DMS114 treated with DMSO at 0.1 percent for 48 hours (cell line): ENCODE results near the gene RILPL1.
"Not testable (repeated sequence)": the region's sequence is repeated elsewhere in the genome, so short reads cannot be mapped to it uniquely, and the experiment has no call there.

Source experiments
- DNase-seq: peaks from one replicate; lab custom pipeline; 2025; ENCODE audit not compliant: unreplicated experiment; lab: John Stamatoyannopoulos, UW

RILPL1 gene, protein sequence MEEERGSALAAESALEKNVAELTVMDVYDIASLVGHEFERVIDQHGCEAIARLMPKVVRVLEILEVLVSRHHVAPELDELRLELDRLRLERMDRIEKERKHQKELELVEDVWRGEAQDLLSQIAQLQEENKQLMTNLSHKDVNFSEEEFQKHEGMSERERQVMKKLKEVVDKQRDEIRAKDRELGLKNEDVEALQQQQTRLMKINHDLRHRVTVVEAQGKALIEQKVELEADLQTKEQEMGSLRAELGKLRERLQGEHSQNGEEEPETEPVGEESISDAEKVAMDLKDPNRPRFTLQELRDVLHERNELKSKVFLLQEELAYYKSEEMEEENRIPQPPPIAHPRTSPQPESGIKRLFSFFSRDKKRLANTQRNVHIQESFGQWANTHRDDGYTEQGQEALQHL

DNA sequence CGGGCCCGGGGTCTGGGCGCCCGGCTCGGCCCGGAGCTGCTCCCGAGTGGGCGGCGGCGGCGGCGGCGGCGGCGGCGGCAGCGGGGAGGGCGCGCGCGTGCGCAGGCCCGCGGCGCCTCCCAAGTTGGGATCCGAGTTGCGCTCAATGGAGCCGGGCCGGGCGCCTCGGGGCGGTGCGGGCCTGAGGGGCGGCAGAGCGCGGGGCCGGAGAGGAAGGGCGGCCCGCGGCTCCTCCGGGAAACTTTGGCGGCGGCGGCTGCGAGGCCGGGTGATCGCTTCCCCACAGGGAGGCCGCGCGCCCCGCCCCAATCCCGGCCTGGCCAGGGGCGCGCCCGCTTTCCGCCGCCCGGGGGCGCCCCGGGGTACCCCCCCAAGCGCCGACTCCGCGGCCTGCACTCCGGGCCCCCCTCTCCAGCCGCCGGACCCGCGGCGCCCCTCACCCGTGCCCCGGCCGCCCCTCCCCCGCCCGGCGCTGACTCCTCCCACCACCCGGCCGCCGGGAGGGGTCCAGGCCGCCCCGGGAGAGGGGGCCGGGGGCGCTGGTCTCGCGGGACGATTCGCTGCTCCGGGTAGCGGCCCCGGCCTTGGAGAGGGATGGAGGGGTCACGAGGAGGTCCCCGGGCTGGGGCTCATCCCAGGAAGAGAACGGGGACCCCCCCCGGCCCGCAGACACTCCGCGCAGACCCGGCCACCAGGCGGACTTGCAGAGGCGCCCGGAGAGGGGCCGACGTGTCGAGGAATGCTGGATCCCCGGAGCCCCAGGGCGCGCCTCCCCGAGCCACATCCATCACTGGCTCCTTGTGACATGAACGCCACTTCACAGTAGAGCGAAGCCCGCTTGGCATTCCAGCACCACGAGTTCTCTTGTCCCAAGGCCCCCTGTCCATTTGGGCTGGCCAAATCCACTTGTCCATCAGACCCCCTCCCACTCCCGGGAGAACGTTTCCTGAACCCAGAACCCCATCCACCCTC lies at the start of gene RILPL1:
Gene RILPL1 (minus strand): TSS at position 48 of the 972 bp plus-strand sequence. CDS start 237 bp downstream, outside the sequence.
- peak; percentile 58 for DNase-seq

DNA sequence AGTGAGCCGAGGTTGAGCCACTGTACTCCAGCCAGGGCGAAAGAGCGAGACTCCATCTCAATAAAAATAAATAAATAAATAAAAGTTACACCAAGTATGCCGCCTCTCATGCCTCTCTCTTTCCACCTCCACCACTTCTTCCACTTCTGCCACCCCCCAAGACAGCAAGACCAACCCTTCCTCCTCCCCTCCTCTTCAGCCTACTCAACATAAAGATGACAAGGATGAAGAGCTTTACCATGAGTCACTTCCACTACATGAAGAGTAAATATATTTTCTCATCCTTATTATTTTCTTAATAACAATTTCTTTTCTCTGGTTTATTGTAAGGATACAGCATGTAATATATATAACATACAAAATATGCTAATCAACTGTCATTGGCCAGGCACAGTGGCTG lies 47.3 kb upstream of the RILPL1 start:
- DNase-seq, result no peak

DNA sequence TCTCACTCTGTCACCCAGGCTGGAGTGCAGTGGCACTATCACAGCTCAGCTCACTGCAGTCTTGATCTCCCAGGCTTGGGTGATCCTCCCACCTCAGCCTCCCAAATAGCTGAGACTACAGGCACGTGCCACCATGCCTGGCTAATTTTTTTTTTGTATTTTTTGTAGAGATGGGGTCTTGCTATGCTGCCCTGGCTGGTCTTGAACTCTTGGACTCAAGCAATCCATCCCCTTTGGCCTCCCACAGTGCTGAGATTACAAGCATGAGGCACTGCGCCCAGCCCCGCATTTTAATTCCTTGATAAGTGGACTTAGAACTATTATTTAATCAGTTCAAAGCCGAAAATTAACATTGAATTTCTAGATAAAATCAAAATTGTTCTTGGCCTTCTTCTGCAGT lies 45.3 kb upstream of the RILPL1 start:
- not testable (repeated sequence) for DNase-seq

DNA sequence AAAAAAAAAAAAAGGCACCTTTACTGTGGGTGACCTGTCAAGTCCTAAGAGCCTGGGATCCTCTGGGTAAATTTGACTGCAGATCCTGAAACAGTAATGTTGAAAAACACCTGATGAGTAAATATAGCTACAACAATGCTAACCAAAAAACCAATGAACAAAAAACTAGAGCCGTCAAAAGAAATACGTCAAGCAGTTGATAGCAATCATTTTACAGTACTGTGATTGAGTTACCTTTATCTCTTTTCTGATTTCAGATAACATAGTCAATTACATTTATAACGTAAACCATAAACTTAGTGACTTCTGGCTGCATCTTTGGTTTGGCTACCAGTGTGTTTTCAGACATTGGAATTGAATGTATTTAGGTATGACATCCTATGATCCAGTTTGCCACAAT lies 44.7 kb upstream of the RILPL1 start:
- DNase-seq, result no peak

DNA sequence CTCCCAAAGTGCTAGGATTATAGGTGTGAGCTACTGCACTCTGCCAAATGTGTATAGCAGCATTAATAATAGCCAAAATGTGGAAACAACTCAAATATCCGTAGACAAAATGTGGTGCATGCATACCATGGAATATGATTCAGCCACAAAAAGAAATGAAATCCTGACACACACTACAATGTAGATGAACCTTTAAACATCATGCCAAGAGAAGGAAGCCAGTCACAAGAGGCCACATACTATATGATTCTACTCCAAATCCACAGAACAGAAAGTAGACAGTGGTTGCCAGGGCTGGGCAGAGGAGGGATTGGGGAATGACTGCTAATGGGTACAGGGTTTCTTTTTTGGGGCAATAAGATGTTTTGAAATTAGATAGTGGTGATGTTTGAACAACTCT lies 43.1 kb upstream of the RILPL1 start:
- DNase-seq, result no peak

DNA sequence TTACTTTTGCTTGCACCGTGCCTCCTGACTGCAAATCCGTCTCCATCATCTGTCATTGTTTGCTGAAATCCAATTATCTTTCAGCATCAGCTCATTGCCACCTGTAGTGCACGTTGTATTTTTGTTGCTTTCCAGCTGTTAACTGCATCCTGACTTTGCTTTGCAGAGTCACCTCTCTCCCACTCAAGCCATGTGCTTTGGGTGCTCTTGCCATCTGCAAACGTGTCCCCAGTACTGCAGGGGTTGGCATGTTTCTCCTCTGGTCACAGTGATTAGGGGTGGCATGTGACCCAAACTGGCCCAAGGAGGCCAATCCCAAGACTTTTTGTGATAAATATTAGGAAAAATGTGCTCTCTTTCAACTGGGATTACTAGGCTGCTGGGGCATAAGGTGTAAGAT lies 40.4 kb upstream of the RILPL1 start:
- no peak for DNase-seq

DNA sequence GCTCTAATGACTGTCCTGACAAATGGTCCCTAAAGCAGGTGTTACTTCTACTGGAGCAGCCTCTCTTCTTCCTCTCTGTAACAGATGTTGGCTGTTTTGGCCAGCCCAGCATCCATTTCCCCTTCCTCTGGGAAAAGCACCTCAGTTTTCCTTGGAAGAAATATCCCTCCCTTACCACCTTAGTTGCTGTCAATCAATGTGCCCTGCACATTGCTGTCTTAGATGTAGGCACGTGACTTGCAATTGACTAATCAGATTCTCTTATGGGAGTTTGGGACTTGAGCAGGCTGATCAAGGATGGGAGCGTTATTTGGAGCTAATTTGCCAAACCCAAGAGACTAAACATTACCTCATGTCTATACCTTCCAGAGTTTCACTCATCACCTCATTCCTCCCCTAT lies 38.9 kb upstream of the RILPL1 start:
- no peak for DNase-seq

DNA sequence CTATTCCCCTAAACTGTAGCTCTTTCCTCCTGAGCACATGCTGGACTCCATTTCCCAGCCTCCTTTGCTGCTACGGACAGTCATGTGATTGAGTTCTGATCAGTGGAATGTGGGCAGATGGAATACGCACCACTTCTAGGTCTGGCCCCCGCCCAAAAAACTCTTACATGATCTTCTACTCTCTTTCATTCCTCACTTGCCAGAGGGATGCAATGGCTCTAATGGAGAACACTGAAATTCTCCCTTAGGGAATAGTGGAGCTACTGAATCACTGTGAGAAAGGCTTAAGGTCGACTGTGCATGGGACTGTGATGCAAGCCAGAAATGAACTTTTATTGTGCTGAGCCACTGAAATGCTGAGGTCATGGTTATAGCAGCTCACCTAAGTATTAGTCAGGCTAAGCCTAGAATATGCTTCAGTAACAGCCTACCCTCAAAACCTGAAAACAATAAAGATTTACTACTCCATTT lies 37.9 kb upstream of the RILPL1 start:
- peak; percentile 26 for DNase-seq

DNA sequence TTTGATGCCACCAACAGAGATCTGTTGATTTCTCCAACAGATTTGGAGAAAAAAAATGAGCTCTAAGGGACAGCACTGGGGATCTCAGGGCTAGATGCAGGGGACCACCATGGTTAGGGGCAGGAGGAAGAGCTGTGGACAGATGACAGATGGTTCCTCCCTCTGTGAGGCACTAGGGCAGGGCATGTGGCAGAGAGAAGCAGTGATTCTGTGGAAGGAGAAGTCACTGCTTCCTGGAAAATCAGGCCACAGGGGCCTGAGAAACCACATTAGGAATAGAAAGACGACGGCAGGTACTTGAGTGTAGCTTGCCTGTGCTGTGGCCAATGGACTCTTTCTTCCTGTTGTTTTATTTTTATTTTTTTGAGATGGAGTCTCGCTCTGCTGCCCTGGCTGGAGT lies 25.9 kb upstream of the RILPL1 start:
- no peak for DNase-seq

DNA sequence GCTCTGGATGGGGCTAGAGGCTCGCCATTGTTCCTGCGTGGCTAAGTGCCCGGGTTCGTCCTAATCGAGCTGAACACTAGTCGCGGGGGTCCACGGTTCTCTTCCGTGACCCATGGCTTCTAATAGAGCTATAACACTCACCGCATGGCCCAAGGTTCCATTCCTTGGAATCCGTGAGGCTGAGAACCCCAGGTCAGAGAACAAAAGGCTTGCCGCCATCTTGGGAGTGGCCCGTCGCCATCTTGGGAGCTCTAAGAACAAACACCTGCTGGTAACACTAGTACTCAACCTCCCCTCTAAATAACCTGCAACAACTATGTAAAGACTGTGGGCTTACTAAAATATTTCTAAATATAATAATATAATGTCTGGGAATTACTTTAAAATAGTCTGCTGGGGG lies 25.0 kb upstream of the RILPL1 start:
- not testable (repeated sequence) for DNase-seq

DNA sequence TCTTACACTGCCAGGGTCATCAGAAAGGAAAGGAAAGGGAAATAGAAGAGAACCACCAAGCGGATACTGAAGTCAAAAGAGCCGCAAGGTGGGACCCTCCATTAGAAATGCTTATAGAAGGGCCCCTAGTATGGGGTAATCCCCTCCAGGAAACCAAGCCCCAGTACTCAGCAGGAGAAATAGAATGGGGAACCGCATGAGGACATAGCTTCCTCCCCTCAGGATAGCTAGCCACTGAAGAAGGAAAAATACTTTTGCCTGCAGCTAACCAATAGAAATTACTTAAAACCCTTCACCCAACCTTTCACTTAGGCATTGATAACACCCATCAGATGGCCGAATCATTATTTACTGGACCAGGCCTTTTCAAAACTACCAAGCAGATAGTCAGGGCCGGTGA lies 21.3 kb upstream of the RILPL1 start:
- DNase-seq, result not testable (repeated sequence)

DNA sequence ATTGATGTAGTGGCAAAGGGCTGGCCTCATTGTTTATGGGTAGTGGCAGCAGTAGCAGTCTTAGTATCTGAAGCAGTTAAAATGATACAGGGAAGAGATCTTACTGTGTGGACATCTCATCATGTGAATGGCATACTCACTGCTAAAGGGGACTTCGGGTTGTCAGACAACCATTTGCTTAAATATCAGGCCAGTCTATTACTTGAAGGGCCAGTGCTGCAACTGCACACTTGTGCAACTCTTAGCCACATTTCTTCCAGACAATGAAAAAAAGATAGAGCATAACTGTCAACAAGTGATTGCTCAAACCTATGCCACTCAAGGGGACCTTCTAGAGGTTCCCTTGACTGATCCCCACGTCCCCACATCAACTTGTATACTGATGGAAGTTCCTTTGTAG lies 20.6 kb upstream of the RILPL1 start:
- not testable (repeated sequence) for DNase-seq

DNA sequence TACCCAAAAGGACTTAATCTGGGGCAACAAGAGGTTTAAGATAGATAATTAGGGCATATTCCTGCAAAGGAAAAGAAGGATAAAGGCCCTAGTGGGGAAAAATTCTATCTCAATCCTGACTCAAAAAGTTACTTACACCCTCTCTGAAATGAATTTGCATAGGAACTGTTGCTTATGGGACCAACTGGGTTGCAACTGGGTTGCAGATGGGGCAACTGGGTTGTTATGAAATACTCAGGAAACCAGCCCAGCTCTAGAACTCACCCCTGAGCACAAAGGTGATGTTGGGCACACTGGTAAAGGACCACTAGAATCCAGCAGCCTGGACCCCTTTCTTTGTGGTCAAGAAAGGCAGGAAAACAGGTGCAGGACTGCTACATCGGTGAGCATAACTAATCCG lies 17.2 kb upstream of the RILPL1 start:
- DNase-seq, result no peak

DNA sequence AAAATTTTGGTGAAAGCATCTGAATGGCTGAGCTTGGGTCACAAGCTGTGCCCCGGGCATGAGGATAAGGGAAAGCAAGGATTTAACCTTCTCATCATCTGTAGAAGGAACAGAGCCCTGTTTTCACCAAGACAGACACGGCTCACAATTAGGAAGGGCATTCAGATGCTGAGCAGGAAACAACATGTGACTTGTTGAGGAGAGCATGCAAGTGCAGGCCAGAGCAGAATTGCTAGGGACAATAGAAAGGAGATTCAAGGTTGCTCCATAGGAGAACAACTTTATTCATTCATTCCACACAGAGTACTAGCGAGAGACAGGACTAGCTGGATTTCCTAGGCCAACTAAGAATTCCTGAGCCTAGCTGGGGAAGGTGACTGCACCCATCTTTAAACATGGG lies 14.6 kb upstream of the RILPL1 start:
- DNase-seq, result no peak

DNA sequence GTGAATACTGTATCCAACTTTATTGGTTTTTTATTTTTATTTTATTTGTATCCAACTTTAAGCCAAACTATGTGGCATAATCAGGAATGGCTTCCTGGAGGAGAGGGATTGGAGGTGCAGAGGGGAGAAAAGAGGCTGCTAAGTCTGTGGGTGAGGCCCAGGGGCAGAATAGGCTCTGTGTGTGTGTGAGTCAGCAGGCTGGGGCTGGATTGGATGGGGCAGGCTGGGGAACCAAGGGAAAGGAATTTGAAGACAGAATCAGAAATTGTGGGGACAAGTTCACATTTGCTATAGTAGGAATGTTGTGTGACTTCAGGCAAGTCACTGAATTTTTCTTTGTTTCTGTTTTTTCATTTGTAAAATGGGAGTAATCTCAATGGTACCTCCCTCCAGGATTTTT lies 12.8 kb upstream of the RILPL1 start:
- DNase-seq, result no peak

DNA sequence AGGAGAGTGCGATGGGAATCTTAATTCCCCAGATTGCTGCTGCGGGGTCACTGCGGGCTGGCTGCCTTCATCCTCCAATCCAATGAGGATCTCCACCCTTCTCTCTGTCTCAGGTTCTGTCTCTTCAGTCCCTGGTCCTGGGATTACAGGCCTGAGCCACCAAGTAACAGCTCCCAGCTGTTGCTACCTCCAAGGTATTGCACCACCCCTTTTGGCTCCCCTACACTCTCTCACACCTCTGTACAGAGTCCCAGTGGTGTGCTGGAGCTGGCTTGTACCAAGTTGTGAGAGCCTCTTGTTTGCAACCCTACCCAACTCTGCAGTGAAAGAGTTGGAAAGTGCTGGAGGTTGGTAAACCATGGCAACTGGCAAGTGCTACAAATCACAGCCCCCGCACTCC lies 10.0 kb upstream of the RILPL1 start:
- no peak for DNase-seq

DNA sequence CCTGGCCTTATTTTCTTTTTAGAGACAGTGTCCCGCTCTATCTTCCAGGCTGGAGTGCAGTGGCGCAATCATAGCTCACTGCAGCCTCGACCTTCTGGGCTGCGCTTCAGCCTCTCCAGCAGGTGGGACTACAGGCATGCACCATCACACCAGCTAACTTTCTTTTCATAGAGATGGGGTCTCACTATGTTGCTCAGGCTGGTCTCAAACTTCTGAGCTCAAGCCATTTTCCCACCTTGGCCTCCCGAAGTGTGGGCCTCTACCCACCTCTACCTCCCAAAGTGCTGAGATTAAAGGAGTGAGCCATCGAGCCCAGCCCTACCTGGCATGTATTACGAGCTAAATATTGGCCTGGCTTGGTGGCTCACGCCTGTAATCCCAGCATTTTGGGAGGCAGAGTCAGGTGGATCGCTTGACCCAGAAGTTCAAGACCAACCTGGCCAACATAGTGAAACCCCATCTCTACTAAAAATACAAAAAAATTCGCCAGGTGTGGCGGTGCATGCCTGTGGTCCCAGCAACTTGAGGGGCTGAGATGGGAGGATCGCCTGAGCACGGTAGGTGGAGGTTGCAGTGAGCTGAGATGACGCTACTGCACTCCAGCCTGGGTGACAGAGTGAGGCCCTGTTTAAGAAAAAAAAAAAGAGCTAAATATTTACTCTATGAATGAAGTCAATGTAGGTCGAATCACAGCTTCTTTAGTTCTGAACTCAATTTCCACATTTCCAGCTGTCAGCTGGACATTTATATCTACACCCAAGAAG lies 7.6 kb upstream of the RILPL1 start:
- DNase-seq, result no peak

DNA sequence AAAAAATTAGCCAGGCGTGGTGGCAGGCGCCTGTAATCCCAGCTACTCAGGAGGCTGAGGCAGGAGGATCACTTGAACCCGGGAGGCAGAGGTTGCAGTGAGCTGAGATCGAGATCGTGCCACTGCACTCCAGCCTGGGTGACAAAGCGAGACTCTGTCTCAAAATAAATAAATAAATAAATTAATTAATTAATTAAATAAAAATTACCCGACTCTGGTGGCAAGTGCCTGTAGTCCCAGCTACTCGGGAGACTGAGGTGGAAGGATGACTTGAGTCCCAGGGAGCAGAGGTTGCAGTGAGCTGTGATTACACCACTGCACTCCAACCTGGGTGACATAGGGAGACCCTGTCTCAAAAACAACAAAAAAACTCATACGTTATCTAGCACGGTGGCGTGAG lies 2.4 kb upstream of the RILPL1 start:
- DNase-seq, result not testable (repeated sequence)

DNA sequence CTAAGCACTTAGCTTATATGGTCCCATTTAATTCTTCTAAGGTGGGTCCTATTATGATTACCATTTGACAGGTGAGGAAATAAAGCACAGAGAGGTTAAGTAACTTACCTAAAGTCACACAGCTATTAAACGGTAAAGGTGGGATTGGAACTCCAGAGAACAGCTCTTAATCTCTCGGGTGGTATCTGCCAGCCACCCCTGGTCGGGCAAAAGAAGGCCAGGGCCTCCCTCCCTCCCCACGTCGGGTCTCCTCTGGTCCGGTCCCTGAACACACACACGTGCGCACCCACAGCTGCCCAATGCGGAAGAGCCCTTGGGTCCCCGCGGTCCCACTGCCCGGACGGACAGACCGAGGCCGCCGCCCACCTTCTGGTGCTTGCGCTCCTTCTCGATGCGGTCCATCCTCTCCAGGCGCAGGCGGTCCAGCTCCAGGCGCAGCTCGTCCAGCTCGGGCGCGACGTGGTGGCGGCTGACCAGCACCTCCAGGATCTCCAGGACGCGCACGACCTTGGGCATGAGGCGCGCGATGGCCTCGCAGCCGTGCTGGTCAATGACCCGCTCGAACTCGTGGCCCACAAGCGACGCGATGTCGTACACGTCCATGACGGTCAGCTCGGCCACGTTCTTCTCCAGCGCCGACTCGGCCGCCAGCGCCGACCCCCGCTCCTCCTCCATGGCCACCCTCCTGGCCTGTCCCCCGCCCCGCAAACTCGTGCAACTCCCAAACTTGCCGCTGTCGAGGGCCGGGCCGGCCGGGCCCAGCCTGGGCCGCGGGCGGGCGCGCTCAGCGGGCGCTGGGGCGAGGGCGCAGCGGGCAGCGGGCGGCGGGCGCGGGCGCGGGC lies 490 bp downstream of the RILPL1 start:
- DNase-seq, result no peak

DNA sequence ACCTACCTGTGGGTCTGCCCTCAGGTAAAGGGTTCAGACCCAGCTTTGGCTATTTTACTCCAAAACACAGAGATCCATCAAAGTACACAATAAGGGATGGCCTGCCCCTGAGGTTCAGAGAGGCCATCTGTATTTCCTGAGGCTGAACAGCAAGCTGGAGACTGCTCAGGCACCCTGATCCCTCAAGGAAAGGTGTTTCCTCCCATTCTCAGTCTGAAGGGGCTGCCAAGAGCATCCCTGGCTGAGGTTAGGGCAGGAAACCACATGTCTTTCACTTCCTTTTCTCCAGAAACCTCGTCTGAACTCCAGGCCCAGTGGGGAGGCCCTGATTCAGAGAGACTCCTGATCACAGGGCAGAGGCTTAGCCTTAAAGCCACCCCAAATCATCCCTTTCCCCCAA lies 1.5 kb downstream of the RILPL1 start:
- no peak for DNase-seq
